Measurements from ENCODE around the gene KLHL36. TPM values are rescaled to one million over a fixed set of nuclear protein-coding genes. Genes with fewer than 3 reads are reported as not detected.

Gene KLHL36
- total RNA-seq, 1 experiment from 2014 or later: 36.7 TPM

DNA sequence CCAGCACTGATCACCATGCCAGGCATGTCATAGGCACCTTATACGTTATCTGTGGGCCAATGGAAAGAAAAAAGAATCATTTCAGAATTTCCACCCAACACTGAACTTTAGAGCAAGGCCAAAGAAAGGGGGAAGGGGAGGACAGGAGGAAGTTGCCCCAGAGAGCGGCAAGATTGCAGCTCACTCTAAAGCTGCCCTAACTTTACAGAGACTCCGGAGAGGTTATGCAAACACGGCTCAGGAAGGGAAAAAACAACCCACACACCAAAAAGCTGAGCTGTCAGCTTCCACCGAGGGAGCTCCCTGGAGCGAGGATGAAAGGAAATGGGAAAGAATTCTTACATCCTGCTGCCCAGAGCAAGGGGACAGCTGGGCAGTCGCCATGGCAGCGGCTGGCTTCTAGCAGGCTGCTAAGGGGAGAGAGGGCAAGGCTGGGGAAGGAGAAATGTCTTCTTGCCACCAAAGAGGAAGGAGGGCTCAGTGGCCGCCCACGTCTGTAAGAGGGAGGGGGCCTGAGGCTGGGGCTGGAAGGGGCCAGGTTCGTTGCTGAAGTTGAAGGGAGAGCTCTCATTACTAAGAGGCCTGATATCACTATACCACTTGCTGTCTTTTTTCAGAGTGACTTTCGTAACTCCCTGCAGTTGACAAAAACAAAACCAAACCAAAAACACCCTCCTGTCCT is 48.6 kb upstream of the KLHL36 start:
- no peak overlapping the region for H2AK5ac ChIP-seq (ENCODE audit: insufficient read length, low read length)
- H2BK5ac ChIP-seq (ENCODE audit: insufficient read length, low read length): no peak overlapping the region
- H3K27ac ChIP-seq (ENCODE audit: insufficient read length, low read depth, low read length): no peak overlapping the region
- no peak overlapping the region for H2BK12ac ChIP-seq (ENCODE audit: insufficient read length, low read depth, low read length)
- no peak overlapping the region for H3K18ac ChIP-seq (ENCODE audit: insufficient read length, low read depth, low read length)
- H2BK120ac ChIP-seq (ENCODE audit: low read depth, low read length, poor library complexity, severe bottlenecking): no peak overlapping the region
- Mint-ChIP-seq H3K27me3 (ENCODE audit: low read depth) (peaks cover 9% of the 10 kb centered on the region), H3K4me3 (peak overlapping the region; percentile 3 to 64; a peak in 4 of 5 replicates), H3K36me3 (ENCODE audit: insufficient read depth in 1 of 3, low read depth in 3 of 3) (peaks cover 2 to 12% (median 3%) of the 10 kb centered on the region in 3 experiments; a peak in 6 of 7 replicates), H3K27ac (peak overlapping the region; percentile 24 to 66 (median 33); a peak in 4 of 7 replicates), H3K9me3 (no peaks in the 10 kb centered on the region), H3K4me1 (peaks cover 60 to 72% of the 10 kb centered on the region in 2 experiments)
- no peak overlapping the region for H3K14ac ChIP-seq (ENCODE audit: insufficient read depth, low read length)
- no peak overlapping the region for H3K4ac ChIP-seq (ENCODE audit: low read depth, low read length)
- peak; percentile 89 for DNase-seq
- H4K5ac ChIP-seq (ENCODE audit: insufficient read length, low read depth, low read length): no peak overlapping the region
- no peak overlapping the region for H4K91ac ChIP-seq (ENCODE audit: insufficient read length, low read depth, low read length)
- no peaks in the 10 kb centered on the region; the same call in 1 of the 2 replicates for H3K79me2 ChIP-seq (ENCODE audit: insufficient read depth, low read length)
- no peak overlapping the region for H4K8ac ChIP-seq (replicated peaks; ENCODE audit: insufficient read length, low read depth, low read length)
- TF ChIP-seq, protein P1, sequence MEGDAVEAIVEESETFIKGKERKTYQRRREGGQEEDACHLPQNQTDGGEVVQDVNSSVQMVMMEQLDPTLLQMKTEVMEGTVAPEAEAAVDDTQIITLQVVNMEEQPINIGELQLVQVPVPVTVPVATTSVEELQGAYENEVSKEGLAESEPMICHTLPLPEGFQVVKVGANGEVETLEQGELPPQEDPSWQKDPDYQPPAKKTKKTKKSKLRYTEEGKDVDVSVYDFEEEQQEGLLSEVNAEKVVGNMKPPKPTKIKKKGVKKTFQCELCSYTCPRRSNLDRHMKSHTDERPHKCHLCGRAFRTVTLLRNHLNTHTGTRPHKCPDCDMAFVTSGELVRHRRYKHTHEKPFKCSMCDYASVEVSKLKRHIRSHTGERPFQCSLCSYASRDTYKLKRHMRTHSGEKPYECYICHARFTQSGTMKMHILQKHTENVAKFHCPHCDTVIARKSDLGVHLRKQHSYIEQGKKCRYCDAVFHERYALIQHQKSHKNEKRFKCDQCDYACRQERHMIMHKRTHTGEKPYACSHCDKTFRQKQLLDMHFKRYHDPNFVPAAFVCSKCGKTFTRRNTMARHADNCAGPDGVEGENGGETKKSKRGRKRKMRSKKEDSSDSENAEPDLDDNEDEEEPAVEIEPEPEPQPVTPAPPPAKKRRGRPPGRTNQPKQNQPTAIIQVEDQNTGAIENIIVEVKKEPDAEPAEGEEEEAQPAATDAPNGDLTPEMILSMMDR (conservative IDR thresholded peaks at IDR 0.05): no peak
- H3K23me2 ChIP-seq (ENCODE audit: insufficient read length, low read depth, low read length, poor library complexity, severe bottlenecking): no peaks in the 10 kb centered on the region
- no peak overlapping the region for H3K56ac ChIP-seq (ENCODE audit: insufficient read length, low read depth, low read length)
- H3K4me2 ChIP-seq (ENCODE audit: insufficient read depth, insufficient read length, low read length): peak overlapping the region; percentile 30
- no peak overlapping the region for H3T11ph ChIP-seq (ENCODE audit: low read length)
- no peak overlapping the region for H2BK15ac ChIP-seq (ENCODE audit: low read depth, low read length)
- H4K20me1 ChIP-seq (ENCODE audit: control insufficient read depth, insufficient read depth, insufficient read length): peaks cover 3% of the 10 kb centered on the region
- H3K23ac ChIP-seq (ENCODE audit: insufficient read length, low read depth, low read length): no peak overlapping the region
- H3K4me1 ChIP-seq (ENCODE audit: insufficient read depth, low read length): peaks cover 4% of the 10 kb centered on the region; the same call in 1 of the 2 replicates
- no peak overlapping the region for H2BK20ac ChIP-seq (ENCODE audit: low read depth, low read length, poor library complexity, severe bottlenecking)
- no peaks in the 10 kb centered on the region for H3K27me3 ChIP-seq (ENCODE audit: insufficient read depth, low read length)
- H2AFZ ChIP-seq (ENCODE audit: low read length): no peak overlapping the region
- no peak overlapping the region for H3K9ac ChIP-seq (ENCODE audit: extremely low read depth, insufficient read length, low read length)
- no peaks in the 10 kb centered on the region for H3K9me3 ChIP-seq (ENCODE audit: control insufficient read depth, low read depth, low read length)
- no CpG with 5 or more reads among the region's 12 CpGs for WGBS (ENCODE audit: extremely low coverage, insufficient read length, low lambda C conversion rate)
- H3K79me1 ChIP-seq (ENCODE audit: insufficient read depth, low read depth, low read length, poor library complexity, severe bottlenecking): no peaks in the 10 kb centered on the region
